GM23248 (cell line): Measurements from ENCODE around the gene SVEP1.

ENCODE experiments used
- EZH2 ChIP-seq: fragments of 200-600 bp; sonication (generic); IDR thresholded peaks from 2 replicates; pipeline ENCODE4 v1.6.1; 2018; ENCODE audit warnings: antibody characterized with exemption, mild to moderate bottlenecking; ENCODE audit not compliant: insufficient read depth, poor library complexity, severe bottlenecking
- EZH2phosphoT487 ChIP-seq: fragments of 200-600 bp; sonication (generic); IDR thresholded peaks from 2 replicates; pipeline ENCODE4 v1.6.1; 2018; ENCODE audit warnings: antibody characterized with exemption, moderate library complexity, mild to moderate bottlenecking, low read depth; ENCODE audit not compliant: insufficient read depth

DNA sequence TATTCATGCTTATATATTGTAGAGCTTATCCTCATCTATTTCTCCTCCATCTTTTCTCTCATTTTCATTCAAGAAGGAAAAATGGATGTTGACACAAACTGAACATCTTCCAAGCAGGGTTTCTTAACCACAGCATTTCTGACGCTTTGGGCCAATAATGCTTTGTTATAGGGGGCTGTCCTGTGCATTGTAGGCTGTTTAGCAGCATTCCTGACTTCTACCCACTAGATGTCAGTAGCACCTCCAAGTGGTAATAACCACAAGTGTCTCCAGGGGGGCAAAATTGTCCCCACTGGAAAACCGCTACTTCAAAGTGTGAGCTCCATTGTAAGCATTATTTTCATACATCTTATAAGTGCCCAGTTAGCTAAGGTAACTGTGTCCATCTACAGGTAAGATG, 239.2 kb downstream of the SVEP1 start:
- no peak for TF ChIP-seq EZH2phosphoT487
- TF ChIP-seq EZH2 = no peak
